ENCODE results near the gene ACTL7A. TPM values are rescaled to one million over a fixed set of nuclear protein-coding genes. Genes with fewer than 3 reads are reported as not detected.

Gene ACTL7A
- total and polyA plus RNA-seq, 9 of the 15 experiments (the other 6 are each of a cell fraction or from before 2014, with no cell fraction given) = not detected

DNA sequence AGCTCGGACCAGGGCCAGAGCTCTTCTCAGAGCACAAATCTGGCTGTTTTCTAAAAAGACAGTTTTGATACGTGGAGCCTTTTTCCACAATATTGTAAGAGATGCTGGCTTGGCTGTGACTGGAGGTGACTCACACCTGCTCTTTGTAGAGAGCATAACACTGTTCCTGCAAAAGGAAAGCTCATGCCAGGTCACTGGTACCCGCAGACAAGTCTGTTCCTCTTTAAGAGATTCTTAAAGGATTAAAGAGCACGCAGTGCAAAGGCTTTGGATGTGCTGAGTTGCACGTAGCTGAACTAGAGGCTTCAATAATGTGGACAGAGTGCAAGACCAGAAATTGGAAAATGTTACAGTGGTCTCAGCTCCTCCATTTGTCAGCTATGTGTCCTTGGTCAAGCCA is 25.3 kb upstream of the ACTL7A start:
- Histone ChIP-seq H3K79me2 (ENCODE audit: control insufficient read depth, insufficient read depth, low read length) (no peaks in the 10 kb centered on the region), H3K36me3 (ENCODE audit: control insufficient read depth, insufficient read depth, low read length) (no peaks in the 10 kb centered on the region), H3K9ac (ENCODE audit: insufficient read depth in 1 of 2, low read depth in 2 of 2, low read length in 2 of 2) (no peak overlapping the region), H4K20me1 (replicated peaks; ENCODE audit: control insufficient read depth, insufficient read depth, low read length) (no peaks in the 10 kb centered on the region), H3K4me1 (replicated peaks in 1 of 2; ENCODE audit: control insufficient read depth in 2 of 2, insufficient read depth in 2 of 2, low read length in 2 of 2) (no peaks in the 10 kb centered on the region; a peak in 1 of 5 replicates), H3K9me1 (ENCODE audit: control insufficient read depth, insufficient read depth, low read length) (no peaks in the 10 kb centered on the region), H3K27ac (ENCODE audit: extremely low read depth, low read depth, low read length) (no peak overlapping the region), H3K9me3 (replicated peaks; ENCODE audit: control insufficient read depth, insufficient read depth, low read depth, low read length) (no peaks in the 10 kb centered on the region), H3K27me3 (ENCODE audit: control insufficient read depth in 2 of 2, insufficient read depth in 2 of 2, low read length in 2 of 2) (peaks cover 12 to 18% of the 10 kb centered on the region in 2 experiments; a peak in 4 of 5 replicates), H3K4me3 (no peak overlapping the region), H3K4me2 (ENCODE audit: insufficient read depth, low read length) (no peak overlapping the region), H2AFZ (ENCODE audit: low read depth, low read length) (no peak overlapping the region)
- FAIRE-seq = no peak
- no peak for ATAC-seq
- 0% methylated on average over 5 of the region's 5 CpGs for WGBS (ENCODE audit: insufficient coverage, low coverage, missing lambda C conversion rate)
- DNase-seq (ENCODE audit: extremely low read depth in 1 of 4, low spot score in 3 of 4) = no peak
- ChIA-PET POLR2A (interaction anchor here (0.6 to 1.3 kb wide), 4 partner anchors 15 to 231 kb away, joined by 3 read pairs; no protein-coding TSS in a partner anchor), CTCF (ENCODE audit: low intra/inter-chr PET ratio) (no interaction called here)
- no peak for TF ChIP-seq NFIC (IDR thresholded peaks at IDR 0.05)
- no peak for TF ChIP-seq ZZZ3 (IDR thresholded peaks at IDR 0.05)
- TF ChIP-seq, protein P1, sequence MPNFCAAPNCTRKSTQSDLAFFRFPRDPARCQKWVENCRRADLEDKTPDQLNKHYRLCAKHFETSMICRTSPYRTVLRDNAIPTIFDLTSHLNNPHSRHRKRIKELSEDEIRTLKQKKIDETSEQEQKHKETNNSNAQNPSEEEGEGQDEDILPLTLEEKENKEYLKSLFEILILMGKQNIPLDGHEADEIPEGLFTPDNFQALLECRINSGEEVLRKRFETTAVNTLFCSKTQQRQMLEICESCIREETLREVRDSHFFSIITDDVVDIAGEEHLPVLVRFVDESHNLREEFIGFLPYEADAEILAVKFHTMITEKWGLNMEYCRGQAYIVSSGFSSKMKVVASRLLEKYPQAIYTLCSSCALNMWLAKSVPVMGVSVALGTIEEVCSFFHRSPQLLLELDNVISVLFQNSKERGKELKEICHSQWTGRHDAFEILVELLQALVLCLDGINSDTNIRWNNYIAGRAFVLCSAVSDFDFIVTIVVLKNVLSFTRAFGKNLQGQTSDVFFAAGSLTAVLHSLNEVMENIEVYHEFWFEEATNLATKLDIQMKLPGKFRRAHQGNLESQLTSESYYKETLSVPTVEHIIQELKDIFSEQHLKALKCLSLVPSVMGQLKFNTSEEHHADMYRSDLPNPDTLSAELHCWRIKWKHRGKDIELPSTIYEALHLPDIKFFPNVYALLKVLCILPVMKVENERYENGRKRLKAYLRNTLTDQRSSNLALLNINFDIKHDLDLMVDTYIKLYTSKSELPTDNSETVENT (CRISPR knock-in tag; IDR thresholded peaks at IDR 0.05) = no peak
- TF ChIP-seq XRCC5 (IDR thresholded peaks at IDR 0.05; ENCODE audit: low read depth, low read length) = no peak
- TF ChIP-seq CAMTA2 (CRISPR knock-in tag; conservative IDR thresholded peaks at IDR 0.05) = no peak
- TF ChIP-seq MBD2 (IDR thresholded peaks at IDR 0.05; ENCODE audit: borderline replicate concordance, low read depth) = no peak
- no peak for TF ChIP-seq ZFP30 (CRISPR knock-in tag; IDR thresholded peaks at IDR 0.05; ENCODE audit: borderline replicate concordance)
- no peak for TF ChIP-seq ARID4B (CRISPR knock-in tag; IDR thresholded peaks at IDR 0.05)
- TF ChIP-seq FOXK1 (CRISPR knock-in tag; IDR thresholded peaks at IDR 0.05; ENCODE audit: borderline replicate concordance) = no peak
- no peak for TF ChIP-seq ELF4 (CRISPR knock-in tag; IDR thresholded peaks at IDR 0.05)
- TF ChIP-seq ZNF79 (CRISPR knock-in tag; IDR thresholded peaks at IDR 0.05; ENCODE audit: low read depth) = no peak
- TF ChIP-seq ELF1 (tag; IDR thresholded peaks at IDR 0.05) = no peak
- no peak for TF ChIP-seq SIN3B (IDR thresholded peaks at IDR 0.05; ENCODE audit: low read depth)
- TF ChIP-seq POLR2A (conservative IDR thresholded peaks at IDR 0.05) = no peak
- TF ChIP-seq, protein P2, sequence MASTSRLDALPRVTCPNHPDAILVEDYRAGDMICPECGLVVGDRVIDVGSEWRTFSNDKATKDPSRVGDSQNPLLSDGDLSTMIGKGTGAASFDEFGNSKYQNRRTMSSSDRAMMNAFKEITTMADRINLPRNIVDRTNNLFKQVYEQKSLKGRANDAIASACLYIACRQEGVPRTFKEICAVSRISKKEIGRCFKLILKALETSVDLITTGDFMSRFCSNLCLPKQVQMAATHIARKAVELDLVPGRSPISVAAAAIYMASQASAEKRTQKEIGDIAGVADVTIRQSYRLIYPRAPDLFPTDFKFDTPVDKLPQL (IDR thresholded peaks at IDR 0.05; ENCODE audit: extremely low read depth, insufficient read length) = no peak
- in situ Hi-C loops (cut with MboI) = no loop called here
- intact Hi-C loops (cut with micrococcal nuclease) = no loop called here
- no TSS peak for BruUV-seq (replicated peaks)

All from K562 (cell line).